SKM-1 treated with dmso at 0.1 percent for 144 hours (cell line): Measurements from ENCODE around the gene CCDC112.
A peak's percentile ranks its signal among the peaks of the same experiment; 100 is the strongest.

Source experiments
- DNase-seq: peaks from one replicate; lab custom pipeline; 2025; ENCODE audit not compliant: unreplicated experiment; lab: John Stamatoyannopoulos, UW

CCDC112 gene

GRCh38 chr5:115317736-115318135 lies 21.3 kb upstream of the CCDC112 start:
- DNase-seq, result no peak

- no peak for DNase-seq
Observed at GRCh38 chr5:115317320-115317719, 20.9 kb upstream of the CCDC112 start.

- DNase-seq, result no peak
Observed at GRCh38 chr5:115313632-115314031, 17.2 kb upstream of the CCDC112 start.

GRCh38 chr5:115313052-115313451 lies 16.6 kb upstream of the CCDC112 start:
- no peak for DNase-seq

GRCh38 chr5:115309751-115310370 lies 13.4 kb upstream of the CCDC112 start:
- peak; percentile 49 for DNase-seq

- no peak for DNase-seq
Observed at GRCh38 chr5:115308815-115309214, 12.4 kb upstream of the CCDC112 start.

- no peak for DNase-seq
Observed at GRCh38 chr5:115306011-115306536, 9.6 kb upstream of the CCDC112 start.

GRCh38 chr5:115304496-115304895 lies 8.0 kb upstream of the CCDC112 start:
- no peak for DNase-seq

- DNase-seq, result no peak
Observed at GRCh38 chr5:115298811-115299210, 2.4 kb upstream of the CCDC112 start.

GRCh38 chr5:115297031-115297430 lies 577 bp upstream of the CCDC112 start:
- no peak for DNase-seq

GRCh38 chr5:115295777-115296123 lies 704 bp downstream of the CCDC112 start:
- DNase-seq, result no peak

- no peak for DNase-seq
Observed at GRCh38 chr5:115291397-115291796, 5.1 kb downstream of the CCDC112 start.

GRCh38 chr5:115289104-115289503 lies 7.3 kb downstream of the CCDC112 start:
- DNase-seq, result peak; percentile 47

GRCh38 chr5:115284021-115284420 lies 12.4 kb downstream of the CCDC112 start:
- no peak for DNase-seq

GRCh38 chr5:115282131-115282530 lies 14.3 kb downstream of the CCDC112 start:
- no peak for DNase-seq

GRCh38 chr5:115274584-115274983 lies 21.9 kb downstream of the CCDC112 start:
- DNase-seq, result peak; percentile 18

GRCh38 chr5:115272297-115272958 lies 24.0 kb downstream of the CCDC112 start:
- no peak for DNase-seq

- DNase-seq, result peak; percentile 5
Observed at GRCh38 chr5:115271295-115272050, 25.0 kb downstream of the CCDC112 start.

- DNase-seq, result no peak
Observed at GRCh38 chr5:115267617-115268016, 28.8 kb downstream of the CCDC112 start.

- no peak for DNase-seq
Observed at GRCh38 chr5:115265220-115265619, 31.2 kb downstream of the CCDC112 start.

- DNase-seq, result no peak
Observed at GRCh38 chr5:115264786-115265185, 31.7 kb downstream of the CCDC112 start.

GRCh38 chr5:115263078-115263380 lies 33.4 kb downstream of the CCDC112 start:
- no peak for DNase-seq
